CD4-positive, alpha-beta T cell treated with Interleukin-21 for 1 hour (primary cell): ENCODE results near the gene EDEM3.
"Not testable (repeated sequence)": the region's sequence is repeated elsewhere in the genome, so short reads cannot be mapped to it uniquely, and the experiment has no call there.

Experiments
- DNase-seq: peaks from one replicate; pipeline ENCODE4 v3.0.0-alpha.2; 2020

Gene EDEM3, protein sequence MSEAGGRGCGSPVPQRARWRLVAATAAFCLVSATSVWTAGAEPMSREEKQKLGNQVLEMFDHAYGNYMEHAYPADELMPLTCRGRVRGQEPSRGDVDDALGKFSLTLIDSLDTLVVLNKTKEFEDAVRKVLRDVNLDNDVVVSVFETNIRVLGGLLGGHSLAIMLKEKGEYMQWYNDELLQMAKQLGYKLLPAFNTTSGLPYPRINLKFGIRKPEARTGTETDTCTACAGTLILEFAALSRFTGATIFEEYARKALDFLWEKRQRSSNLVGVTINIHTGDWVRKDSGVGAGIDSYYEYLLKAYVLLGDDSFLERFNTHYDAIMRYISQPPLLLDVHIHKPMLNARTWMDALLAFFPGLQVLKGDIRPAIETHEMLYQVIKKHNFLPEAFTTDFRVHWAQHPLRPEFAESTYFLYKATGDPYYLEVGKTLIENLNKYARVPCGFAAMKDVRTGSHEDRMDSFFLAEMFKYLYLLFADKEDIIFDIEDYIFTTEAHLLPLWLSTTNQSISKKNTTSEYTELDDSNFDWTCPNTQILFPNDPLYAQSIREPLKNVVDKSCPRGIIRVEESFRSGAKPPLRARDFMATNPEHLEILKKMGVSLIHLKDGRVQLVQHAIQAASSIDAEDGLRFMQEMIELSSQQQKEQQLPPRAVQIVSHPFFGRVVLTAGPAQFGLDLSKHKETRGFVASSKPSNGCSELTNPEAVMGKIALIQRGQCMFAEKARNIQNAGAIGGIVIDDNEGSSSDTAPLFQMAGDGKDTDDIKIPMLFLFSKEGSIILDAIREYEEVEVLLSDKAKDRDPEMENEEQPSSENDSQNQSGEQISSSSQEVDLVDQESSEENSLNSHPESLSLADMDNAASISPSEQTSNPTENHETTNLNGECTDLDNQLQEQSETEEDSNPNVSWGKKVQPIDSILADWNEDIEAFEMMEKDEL

GRCh38 chr1:184754476-184755225, at the start of gene EDEM3:
TSS of gene EDEM3 (minus strand) at chr1:184754858. CDS start at chr1:184754646, 212 bp downstream.
- DNase-seq, result peak; percentile 99

DNA sequence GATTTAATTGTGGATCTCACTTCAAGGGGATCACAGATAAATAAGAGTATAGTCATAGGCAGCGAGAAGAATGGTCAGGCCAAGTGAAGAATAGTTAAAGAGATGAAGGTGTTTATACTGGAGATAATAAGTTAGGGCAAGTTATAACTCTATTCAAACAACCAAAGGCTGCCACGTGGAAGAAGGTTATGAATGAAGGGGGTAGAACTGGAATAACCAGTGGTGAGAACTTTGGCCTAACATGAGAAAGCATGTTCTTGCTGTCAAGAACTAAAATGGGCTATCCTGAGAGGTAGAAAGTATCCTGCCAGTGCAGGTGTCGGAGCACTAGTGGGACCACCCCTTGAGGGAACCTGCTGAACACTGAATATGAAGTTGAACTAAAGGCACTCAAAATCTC, 49.6 kb upstream of the EDEM3 start:
- DNase-seq, result no peak

DNA sequence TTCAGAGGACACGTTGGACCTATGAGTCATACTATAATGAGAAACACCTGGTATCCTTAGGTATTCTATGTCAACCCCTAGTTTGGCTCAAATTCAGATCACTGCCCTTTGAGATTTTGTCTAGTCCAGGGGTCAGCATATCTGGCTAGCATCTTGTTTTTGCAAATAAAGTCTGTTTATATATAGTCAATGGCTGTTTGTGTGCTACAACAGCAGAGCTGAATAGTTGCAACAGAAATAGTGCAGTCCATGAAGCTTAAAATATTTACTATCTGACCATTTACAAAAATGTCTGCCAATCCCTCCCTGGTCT, 48.5 kb upstream of the EDEM3 start:
- no peak for DNase-seq

GRCh38 chr1:184802354-184803179, 47.9 kb upstream of the EDEM3 start:
- DNase-seq, result no peak

DNA sequence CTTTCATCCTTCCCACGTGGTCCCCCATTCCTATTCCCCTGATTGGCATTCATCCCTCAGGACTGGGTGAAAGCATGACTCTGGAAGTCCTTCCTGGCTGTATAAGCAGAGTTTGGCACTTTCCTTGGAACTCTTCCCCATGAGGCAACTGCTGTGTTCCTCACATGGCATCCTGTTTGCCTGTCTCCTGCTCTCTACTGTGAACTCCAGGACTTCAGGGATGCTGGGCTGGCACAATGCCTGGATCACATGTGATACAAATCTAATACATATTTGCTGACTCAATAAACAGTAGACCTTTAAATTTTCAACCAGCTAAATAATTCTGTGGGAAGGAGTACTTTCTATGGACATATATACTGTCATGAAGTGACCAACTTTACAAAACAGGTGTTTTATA, 46.8 kb upstream of the EDEM3 start:
- no peak for DNase-seq

DNA sequence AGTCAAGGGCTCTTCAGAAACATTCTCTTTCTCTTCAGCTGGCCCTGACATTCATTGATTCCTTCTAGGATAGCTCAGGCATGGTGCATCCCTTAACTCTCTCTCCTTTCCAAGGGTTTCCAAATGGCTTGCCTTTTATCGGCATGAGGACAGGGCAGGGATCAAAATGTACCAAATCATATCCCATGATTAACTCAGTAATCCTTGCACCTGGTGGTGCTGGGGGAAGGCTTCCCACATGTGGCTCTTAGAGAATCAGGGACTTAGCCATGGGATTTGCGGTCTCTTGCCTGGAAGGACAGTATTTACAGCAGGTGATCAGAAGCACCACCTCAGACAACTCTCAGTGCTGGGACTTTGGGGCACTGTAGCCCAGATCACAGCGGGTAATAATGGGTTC, 46.2 kb upstream of the EDEM3 start:
- DNase-seq, result no peak

GRCh38 chr1:184793967-184794366, 39.3 kb upstream of the EDEM3 start:
- no peak for DNase-seq

- DNase-seq, result peak; percentile 1
Observed at GRCh38 chr1:184792450-184792969, 37.9 kb upstream of the EDEM3 start.

DNA sequence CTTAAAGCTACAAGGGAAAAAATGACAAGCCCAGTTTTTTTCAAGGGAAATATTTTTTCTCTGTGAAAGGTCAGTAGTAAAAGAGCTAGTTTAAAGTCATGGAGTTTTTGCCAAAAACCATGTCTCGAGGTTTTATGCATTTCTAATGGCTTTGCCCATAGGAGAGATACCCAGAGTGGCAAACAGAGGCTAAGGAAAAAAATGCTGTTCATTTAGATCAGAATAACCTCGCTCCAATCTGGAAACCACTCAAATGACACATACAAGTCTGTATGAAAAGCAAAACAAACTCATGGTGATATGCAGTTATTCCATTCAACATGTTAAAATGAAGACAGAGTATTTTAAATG, 36.9 kb upstream of the EDEM3 start:
- DNase-seq, result no peak

- no peak for DNase-seq
Observed at GRCh38 chr1:184790642-184791549, 36.2 kb upstream of the EDEM3 start.

DNA sequence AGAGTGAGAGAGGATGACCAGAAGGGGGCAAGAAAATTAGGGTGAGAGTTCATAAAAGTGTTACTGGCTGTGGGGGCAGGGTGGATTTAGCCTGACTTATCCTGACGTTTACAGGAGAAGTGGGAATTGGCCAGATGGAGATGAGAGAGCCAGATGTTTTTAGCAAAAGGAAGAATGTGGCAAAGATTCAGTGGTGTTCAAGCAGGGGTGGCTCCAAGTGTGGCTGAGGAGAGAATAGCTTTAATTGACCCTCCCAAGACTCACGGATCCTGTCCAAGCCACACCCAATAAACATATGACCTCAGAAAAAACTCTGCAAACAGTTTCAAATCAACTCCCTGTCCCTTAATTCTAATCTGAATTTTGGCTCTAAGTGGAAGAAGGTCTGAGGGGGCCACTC, 35.2 kb upstream of the EDEM3 start:
- no peak for DNase-seq

DNA sequence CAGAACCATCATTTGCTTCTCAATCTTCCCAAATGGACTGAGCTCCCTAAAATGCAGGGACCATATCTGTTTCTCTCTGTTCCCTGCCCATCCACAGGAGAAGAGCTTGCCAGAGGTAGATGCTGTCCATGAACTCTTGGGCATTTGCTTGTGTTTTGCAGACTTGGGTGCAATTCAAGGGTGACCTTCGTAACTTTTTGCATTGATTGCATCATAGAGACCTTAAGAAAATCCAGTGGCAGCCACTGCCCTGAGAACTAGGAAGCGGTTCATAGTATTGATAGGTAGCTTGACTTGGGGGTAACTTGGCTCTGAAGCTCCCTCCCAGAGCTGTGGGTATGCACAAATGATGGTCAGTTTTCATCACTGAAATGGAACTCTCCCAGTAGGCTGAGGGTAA, 34.3 kb upstream of the EDEM3 start:
- no peak for DNase-seq

GRCh38 chr1:184785529-184785928, 30.9 kb upstream of the EDEM3 start:
- no peak for DNase-seq

DNA sequence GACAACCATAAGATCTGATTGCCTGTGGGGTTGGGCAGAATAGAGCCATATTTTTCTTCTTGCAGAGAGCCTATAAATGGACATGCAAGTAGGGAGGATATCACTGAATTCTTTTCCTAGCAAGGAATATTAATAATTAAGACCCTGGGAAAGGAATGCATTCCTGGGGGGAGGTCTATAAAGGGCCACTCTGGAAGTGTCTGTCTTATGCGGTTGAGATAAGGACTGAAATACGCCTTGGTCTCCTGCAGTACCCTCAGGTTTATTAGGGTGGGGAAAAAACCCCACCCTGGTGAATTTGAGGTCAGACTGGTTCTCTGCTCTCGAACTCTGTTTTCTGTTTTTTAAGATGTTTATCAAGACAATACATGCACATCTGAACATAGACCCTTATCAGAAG, 29.1 kb upstream of the EDEM3 start:
- DNase-seq, result not testable (repeated sequence)

DNA sequence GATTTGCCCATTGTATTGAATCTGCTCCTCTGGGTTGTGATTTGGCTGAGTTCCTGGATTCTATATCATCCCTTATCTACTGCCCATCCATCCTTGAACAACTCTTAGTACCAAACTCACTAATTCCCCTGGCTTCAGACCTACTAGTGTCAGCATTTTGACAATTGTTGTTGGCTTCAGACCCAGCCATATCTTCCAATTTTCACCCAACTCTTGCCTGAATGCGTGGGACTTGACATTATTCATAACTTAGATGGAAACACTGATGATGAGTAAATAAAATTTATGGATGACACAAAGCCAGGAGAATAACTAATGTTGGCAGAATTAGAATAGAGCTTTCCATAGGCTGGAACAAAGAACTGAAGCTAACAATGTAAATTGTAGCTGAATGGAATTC, 27.3 kb upstream of the EDEM3 start:
- DNase-seq, result no peak

DNA sequence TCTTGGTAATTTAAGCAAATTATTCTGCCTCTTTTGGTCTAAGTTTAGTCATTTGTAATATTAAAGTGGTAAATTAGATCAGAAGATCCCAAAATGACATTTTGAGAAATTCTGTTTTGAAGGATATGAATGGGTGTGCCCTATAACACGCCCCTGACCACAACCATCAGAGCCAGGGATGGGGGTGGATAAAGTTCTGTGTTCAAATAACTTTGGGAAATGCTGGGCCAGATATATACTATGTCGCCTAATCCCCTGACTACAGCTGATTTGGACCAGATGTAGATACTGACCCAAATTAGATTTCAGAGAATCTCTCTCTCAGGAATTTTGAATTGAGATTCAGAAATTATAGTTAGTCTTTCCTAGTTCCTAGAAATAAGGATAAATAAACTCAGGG, 21.2 kb upstream of the EDEM3 start:
- DNase-seq, result no peak

GRCh38 chr1:184775329-184775728, 20.7 kb upstream of the EDEM3 start:
- no peak for DNase-seq

DNA sequence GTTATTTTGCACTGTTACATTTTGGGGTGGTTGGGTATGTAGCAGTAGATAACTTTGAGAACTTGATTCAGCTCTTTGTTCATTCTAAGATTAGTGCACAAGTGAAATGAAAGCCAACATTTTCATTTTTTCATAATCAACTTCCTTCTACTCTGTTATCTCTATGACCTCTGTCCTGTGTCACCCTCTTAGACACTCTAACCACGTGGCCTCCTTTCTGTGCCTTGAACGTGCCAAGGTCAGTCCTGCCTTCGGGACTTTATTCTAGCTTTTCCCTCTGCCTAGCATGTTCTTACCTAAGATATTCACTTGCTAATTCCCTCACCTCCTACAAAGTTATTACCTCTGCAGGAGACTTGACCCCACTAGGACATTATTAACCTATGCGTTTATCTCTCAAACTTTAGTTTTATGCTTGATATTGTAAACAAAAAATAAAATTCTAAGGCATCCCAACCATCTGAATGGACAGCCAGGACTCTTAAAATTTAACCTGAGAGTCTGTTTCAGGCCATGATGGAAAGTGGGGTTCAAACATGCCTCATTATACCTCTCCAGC, 19.2 kb upstream of the EDEM3 start:
- no peak for DNase-seq

DNA sequence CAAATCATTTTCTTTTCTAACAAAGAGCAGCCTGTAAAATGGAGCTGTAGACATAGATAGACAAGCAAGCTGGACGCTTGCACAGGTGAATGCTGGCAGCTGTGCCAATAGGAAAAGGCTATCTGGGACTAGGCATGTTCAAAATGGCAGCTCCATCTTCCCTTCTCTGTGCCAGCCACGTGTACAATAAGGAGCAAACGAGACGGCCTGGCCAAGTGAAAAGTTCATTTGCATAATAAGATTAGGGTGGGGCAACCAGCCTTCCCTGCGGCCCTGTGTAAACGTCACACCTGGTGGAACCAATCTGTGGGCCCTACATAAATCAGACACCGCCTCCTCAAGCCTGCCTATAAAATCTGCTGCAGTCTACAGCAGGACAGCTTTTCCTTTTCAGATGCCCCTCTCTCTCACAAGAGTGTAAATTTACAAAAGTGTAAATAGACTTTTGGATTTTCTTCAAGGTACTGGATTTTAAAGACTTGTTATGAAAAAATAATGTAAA, 16.6 kb upstream of the EDEM3 start:
- DNase-seq, result no peak

GRCh38 chr1:184770181-184770979, 15.7 kb upstream of the EDEM3 start:
- no peak for DNase-seq
